GM06990 (cell line): ENCODE results near the gene GGT1.

Experiments used
- DNase-seq: peaks from one replicate; pipeline ENCODE4 v3.0.0-alpha.2; 2011; ENCODE audit not compliant: insufficient read length; ENCODE audit errors: extremely low read depth
- H3K27me3 ChIP-seq: replicated peaks from 2 replicates; pipeline ENCODE4 v1.6.0; 2011; ENCODE audit warnings: low read length; ENCODE audit not compliant: control insufficient read depth, insufficient read depth
- H3K36me3 ChIP-seq: 2 replicates; pipeline ENCODE4 v1.5.1; 2011; ENCODE audit warnings: low read length; ENCODE audit not compliant: control insufficient read depth, insufficient read depth
- H3K4me3 ChIP-seq: replicated peaks from 2 replicates; pipeline ENCODE4 v1.5.1; 2011; ENCODE audit warnings: low read depth, mild to moderate bottlenecking, control low read depth, low read length
- TF ChIP-seq, protein P1 (sequence below): IDR thresholded peaks from 2 replicates; pipeline ENCODE4 v1.5.1; 2011; ENCODE audit warnings: low read length, control low read depth, mild to moderate bottlenecking, inconsistent platforms; ENCODE audit not compliant: insufficient read depth, poor library complexity, severe bottlenecking

GGT1 gene

DNA sequence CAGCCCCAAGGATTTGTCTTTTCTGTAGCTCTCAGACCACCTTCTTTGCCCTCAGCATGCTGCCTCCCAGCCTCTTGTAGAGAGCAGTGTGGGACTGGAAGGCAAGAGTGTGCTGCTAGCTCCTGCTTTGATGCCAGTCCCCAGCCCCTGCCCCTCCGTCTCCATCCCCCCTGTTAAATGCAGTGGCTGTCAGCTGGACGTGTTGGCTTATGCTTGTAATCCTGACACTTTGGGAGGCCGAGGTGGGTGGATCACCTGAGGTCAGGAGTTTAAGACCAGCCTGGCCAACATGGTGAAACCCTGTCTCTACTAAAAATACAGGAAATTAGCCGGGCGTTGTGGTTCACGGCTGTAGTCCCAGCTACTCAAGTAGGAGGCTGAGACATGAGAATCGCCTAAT is 31.7 kb upstream of the GGT1 start:
- peaks cover 25% of the 10 kb centered on the region for H3K36me3 ChIP-seq
- TF ChIP-seq, protein P1, sequence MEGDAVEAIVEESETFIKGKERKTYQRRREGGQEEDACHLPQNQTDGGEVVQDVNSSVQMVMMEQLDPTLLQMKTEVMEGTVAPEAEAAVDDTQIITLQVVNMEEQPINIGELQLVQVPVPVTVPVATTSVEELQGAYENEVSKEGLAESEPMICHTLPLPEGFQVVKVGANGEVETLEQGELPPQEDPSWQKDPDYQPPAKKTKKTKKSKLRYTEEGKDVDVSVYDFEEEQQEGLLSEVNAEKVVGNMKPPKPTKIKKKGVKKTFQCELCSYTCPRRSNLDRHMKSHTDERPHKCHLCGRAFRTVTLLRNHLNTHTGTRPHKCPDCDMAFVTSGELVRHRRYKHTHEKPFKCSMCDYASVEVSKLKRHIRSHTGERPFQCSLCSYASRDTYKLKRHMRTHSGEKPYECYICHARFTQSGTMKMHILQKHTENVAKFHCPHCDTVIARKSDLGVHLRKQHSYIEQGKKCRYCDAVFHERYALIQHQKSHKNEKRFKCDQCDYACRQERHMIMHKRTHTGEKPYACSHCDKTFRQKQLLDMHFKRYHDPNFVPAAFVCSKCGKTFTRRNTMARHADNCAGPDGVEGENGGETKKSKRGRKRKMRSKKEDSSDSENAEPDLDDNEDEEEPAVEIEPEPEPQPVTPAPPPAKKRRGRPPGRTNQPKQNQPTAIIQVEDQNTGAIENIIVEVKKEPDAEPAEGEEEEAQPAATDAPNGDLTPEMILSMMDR = no peak
- H3K4me3 ChIP-seq = no peak overlapping the region
- no peaks in the 10 kb centered on the region for H3K27me3 ChIP-seq
- DNase-seq = no peak

DNA sequence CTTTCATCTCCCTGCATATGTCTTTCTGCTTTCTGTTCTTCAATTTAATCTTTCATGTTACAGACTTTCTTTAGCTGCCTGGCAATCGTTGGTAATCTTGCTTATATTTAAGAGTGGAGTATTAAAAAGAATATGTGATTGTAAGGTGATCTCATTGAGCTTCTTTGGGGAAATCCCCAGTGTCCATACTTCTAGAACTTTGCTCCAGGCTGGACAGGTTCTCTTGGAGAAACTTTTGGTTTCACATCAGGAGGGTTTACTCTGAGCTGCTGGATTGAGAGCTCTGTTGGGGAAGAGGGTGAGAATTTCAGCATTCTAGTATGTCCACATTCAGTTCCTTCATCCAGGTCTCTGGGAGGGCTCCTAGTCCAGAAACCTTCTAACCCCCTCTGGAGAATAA is 26.2 kb upstream of the GGT1 start:
- no peaks in the 10 kb centered on the region for H3K27me3 ChIP-seq

DNA sequence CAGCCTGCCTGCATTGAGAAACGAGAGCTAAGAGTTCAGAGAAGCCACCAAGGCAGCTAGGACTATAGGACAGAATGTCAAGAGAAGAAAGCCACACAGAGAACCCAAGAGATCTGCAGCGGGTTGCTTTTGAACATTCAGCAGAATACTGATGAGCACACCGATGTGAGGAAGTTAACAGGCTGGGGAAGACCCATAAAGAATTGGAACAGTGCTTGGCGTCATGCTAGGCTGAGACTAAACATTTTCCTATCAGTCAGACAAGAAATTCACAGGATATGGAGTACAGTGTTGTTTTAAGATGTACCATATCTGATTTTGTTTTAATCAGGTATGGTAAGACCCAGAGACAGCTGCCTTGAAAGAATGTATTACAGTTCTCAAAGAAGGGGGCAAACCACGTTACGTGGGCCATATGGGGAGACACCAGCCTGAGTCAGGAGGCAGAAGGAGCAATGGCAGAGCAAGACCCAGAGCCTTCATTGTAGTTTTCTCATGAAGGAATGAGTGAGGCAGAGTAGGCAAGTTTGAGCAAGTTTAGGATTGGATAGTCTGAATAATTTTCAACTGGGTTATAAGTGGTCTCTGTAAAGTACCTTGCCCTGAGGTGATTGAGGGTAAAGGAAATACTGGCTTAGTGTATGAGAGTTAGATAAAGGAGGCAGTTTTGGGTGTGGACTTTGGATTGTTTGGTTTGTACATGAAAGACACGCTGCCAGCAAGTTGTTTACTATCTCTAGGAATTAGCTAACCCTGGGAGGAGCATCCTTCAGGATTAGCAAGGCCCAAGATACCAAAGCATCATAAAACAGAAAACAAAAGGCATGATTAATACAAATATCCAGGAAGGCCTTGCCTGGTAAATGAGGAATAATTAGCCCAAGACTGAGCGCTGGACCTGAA is 24.4 kb upstream of the GGT1 start:
- TF ChIP-seq, protein P1 = no peak
- DNase-seq = no peak
- H3K27me3 ChIP-seq = no peaks in the 10 kb centered on the region
- H3K4me3 ChIP-seq = no peak overlapping the region
- H3K36me3 ChIP-seq = peaks cover 2% of the 10 kb centered on the region

More for the DNA sequence above, 26.2 kb upstream of the GGT1 start:
- TF ChIP-seq, protein P1 = no peak
- Histone ChIP-seq H3K36me3 (peaks cover 7% of the 10 kb centered on the region), H3K4me3 (no peak overlapping the region)
- no peak for DNase-seq

DNA sequence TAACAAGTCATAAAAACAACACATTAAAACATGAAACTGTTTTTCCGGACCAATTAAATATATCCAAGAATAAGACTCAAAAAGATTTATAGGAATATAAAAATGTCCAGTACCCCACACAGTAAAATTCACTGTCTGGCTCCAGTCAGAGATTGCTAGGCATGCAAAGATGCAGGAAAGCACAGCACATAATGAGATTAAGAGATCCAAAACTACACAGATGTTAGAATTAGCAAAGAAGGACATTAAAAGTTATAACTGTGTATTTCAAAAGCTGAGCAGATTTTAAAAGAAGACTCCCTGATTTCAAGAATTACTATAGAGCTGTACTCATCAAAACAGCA is 23.8 kb upstream of the GGT1 start:
- H3K4me3 ChIP-seq = no peak overlapping the region
- no peaks in the 10 kb centered on the region for H3K27me3 ChIP-seq
- no peak for DNase-seq
- TF ChIP-seq, protein P1 = no peak
- H3K36me3 ChIP-seq = peaks cover 2% of the 10 kb centered on the region

DNA sequence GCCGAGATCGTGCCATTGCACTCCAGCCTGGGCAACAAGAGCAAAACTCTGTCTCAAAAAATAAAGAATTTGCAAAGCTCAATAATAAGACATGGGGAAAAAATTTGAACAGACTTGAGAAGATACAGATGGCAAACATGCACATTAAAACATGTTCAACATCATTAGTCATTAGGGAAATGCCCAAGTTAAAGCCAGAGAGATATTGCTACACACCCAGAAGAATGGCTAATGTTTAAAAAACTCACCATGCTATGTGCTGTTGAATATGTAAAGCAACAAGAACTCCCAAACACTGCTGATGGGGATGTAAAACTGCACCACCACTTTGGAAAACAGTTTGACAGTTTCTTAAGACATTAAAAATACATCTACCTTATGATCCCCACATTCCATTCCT is 22.7 kb upstream of the GGT1 start:
- Histone ChIP-seq H3K36me3 (peaks cover 2% of the 10 kb centered on the region), H3K27me3 (no peaks in the 10 kb centered on the region), H3K4me3 (no peak overlapping the region)
- TF ChIP-seq, protein P1 = no peak
- DNase-seq = no peak
